NCI-H1417 treated with DMSO at 0.1 percent for 48 hours (cell line): ENCODE data around the gene POLA1.
"Not testable (repeated sequence)": the region's sequence is repeated elsewhere in the genome, so short reads cannot be mapped to it uniquely, and the experiment has no call there.

Experiments
- DNase-seq: peaks from one replicate; lab custom pipeline; 2025; lab: John Stamatoyannopoulos, UW

POLA1 gene

GRCh38 chrX:24693453-24694202 lies at the start of gene POLA1:
Gene POLA1, plus strand, starts transcription at chrX:24693918. Its CDS starts 44 bp downstream, at chrX:24693962.
- DNase-seq, result peak; percentile 95

- no peak for DNase-seq
Measured at GRCh38 chrX:24646006-24646405, 47.7 kb upstream of the POLA1 start.

GRCh38 chrX:24646745-24647182 lies 47.0 kb upstream of the POLA1 start:
- DNase-seq, result peak; percentile 72

- DNase-seq, result peak; percentile 83
Measured at GRCh38 chrX:24647257-24648058, 46.3 kb upstream of the POLA1 start, which contains the start of gene PCYT1B. Gene PCYT1B, minus strand, starts transcription at chrX:24647347. Its CDS starts 242 bp downstream, at chrX:24647105.

GRCh38 chrX:24648495-24648894 lies 45.2 kb upstream of the POLA1 start:
- DNase-seq, result no peak

- no peak for DNase-seq
Measured at GRCh38 chrX:24651783-24652182, 41.9 kb upstream of the POLA1 start.

GRCh38 chrX:24655679-24656078 lies 38.0 kb upstream of the POLA1 start:
- not testable (repeated sequence) for DNase-seq

GRCh38 chrX:24657671-24658386 lies 35.9 kb upstream of the POLA1 start:
- peak; percentile 37 for DNase-seq

GRCh38 chrX:24658421-24658820 lies 35.3 kb upstream of the POLA1 start:
- no peak for DNase-seq

- DNase-seq, result no peak
Measured at GRCh38 chrX:24659106-24659505, 34.6 kb upstream of the POLA1 start.

- DNase-seq, result no peak
Measured at GRCh38 chrX:24659646-24660045, 34.1 kb upstream of the POLA1 start.

GRCh38 chrX:24661292-24661691 lies 32.4 kb upstream of the POLA1 start:
- no peak for DNase-seq

GRCh38 chrX:24662352-24662751 lies 31.4 kb upstream of the POLA1 start:
- DNase-seq, result no peak

- DNase-seq, result no peak
Measured at GRCh38 chrX:24668111-24668510, 25.6 kb upstream of the POLA1 start.

GRCh38 chrX:24672701-24673190 lies 21.0 kb upstream of the POLA1 start:
- DNase-seq, result no peak

- DNase-seq, result no peak
Measured at GRCh38 chrX:24673424-24673823, 20.3 kb upstream of the POLA1 start.

GRCh38 chrX:24676403-24677024 lies 17.2 kb upstream of the POLA1 start:
- no peak for DNase-seq

- no peak for DNase-seq
Measured at GRCh38 chrX:24682739-24683432, 10.8 kb upstream of the POLA1 start.

- DNase-seq, result no peak
Measured at GRCh38 chrX:24684048-24684447, 9.7 kb upstream of the POLA1 start.

- no peak for DNase-seq
Measured at GRCh38 chrX:24692305-24692704, 1.4 kb upstream of the POLA1 start.

GRCh38 chrX:24694825-24695224 lies 1.1 kb downstream of the POLA1 start:
- DNase-seq, result no peak
